NT2/D1 (cell line): ENCODE data around the gene PGS1.

ENCODE experiments used
- DNase-seq: peaks from one replicate; pipeline ENCODE4 v3.0.0-alpha.2; 2011; ENCODE audit warnings: low read depth, low spot score
- H3K27me3 ChIP-seq: 2 replicates; pipeline ENCODE4 v1.6.0; 2011; ENCODE audit warnings: mild to moderate bottlenecking; ENCODE audit not compliant: insufficient read length, insufficient read depth
- H3K36me3 ChIP-seq: 2 replicates; pipeline ENCODE4 v1.6.1; 2011; ENCODE audit warnings: mild to moderate bottlenecking, low read length, mixed read lengths; ENCODE audit not compliant: insufficient read depth, insufficient read length
- H3K4me1 ChIP-seq: 2 replicates; pipeline ENCODE4 v1.5.1; 2011; ENCODE audit not compliant: insufficient read depth, insufficient read length
- H3K4me3 ChIP-seq: 2 replicates; pipeline ENCODE4 v1.5.1; 2011; ENCODE audit warnings: low read depth; ENCODE audit not compliant: insufficient read length
- H3K9ac ChIP-seq: 2 replicates; pipeline ENCODE4 v1.6.0; 2011; ENCODE audit warnings: low read depth; ENCODE audit not compliant: insufficient read length
- H3K9me3 ChIP-seq: 2 replicates; pipeline ENCODE4 v1.5.1; 2011; ENCODE audit warnings: mild to moderate bottlenecking, low read length; ENCODE audit not compliant: insufficient read depth
- SUZ12 ChIP-seq: IDR thresholded peaks from 2 replicates; pipeline ENCODE4 v1.6.1; 2011; ENCODE audit not compliant: insufficient read length, insufficient read depth; ENCODE audit errors: extremely low read depth
- YY1 ChIP-seq: IDR thresholded peaks from 2 replicates; pipeline ENCODE4 v1.6.1; 2011; ENCODE audit not compliant: insufficient read length, insufficient read depth
- ZNF274 ChIP-seq: IDR thresholded peaks from 2 replicates; pipeline ENCODE4 v1.6.1; 2011; ENCODE audit warnings: mild to moderate bottlenecking, low read depth, low read length

The PGS1 gene

DNA sequence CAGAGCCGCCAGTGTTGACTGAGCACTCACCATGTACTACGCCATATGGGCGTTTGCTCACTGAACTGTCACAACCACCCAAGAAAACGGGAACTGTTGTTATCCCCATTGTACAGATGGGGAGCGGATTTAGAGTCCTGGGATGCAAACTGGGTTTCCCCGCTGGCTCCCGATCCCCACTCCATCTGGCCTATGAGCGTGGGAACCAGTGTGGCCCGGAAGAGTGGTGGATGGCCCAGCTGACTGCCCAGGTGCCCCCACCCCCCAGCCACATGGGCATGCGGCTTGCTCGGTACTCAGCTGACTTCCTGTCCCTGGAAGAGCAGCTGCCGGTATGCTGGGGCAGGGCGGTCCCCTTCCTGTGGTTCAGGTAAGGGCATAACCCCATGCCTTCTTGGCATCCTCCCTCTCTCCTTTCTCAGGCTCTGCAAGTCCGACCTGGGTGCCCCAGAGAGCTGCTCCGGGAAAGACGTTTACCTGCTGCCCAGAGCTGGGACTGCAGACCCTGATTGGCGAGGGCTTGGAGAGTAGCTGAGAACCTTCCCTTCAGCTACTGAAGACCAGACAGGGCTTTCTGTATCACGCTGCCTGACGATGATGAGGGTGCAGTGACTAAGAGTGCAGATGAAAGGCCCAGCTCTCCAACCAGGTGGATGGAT lies 34.8 kb upstream of the PGS1 start:
- Histone ChIP-seq H3K9ac (peak overlapping the region; percentile 52), H3K4me3 (no peak overlapping the region), H3K27me3 (peaks cover 78% of the 10 kb centered on the region), H3K36me3 (no peaks in the 10 kb centered on the region), H3K4me1 (peaks cover 17% of the 10 kb centered on the region), H3K9me3 (no peaks in the 10 kb centered on the region)
- no peak for DNase-seq
- TF ChIP-seq YY1 (no peak), ZNF274 (no peak), SUZ12 (no peak)

- H3K4me1 ChIP-seq: peaks cover 17% of the 10 kb centered on the region
Observed at GRCh38 chr17:78344666-78345065, 33.8 kb upstream of the PGS1 start.

DNA sequence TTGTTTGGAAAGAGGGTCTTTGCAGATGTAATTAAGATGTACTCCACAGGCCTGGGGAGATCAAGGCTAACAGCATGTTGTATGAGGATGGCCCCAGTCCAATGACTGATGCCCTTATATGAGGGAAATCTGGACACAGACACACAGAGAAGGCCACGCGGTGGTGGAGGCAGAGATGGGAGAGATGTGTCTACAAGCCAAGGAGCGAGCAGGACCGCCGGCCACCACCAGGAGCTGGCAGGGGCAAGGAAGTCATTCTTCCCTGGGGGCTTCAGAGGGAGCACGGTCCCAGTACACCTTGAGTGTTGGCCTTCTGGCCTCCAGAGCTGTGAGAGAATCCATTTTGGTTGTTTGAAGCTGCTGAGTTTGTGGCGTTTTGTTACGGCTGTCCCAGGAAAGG lies 33.3 kb upstream of the PGS1 start:
- TF ChIP-seq SUZ12 (no peak), YY1 (no peak), ZNF274 (no peak)
- Histone ChIP-seq H3K9ac (no peak overlapping the region), H3K9me3 (no peaks in the 10 kb centered on the region), H3K4me1 (peaks cover 17% of the 10 kb centered on the region), H3K4me3 (no peak overlapping the region), H3K36me3 (no peaks in the 10 kb centered on the region), H3K27me3 (peaks cover 83% of the 10 kb centered on the region)
- no peak for DNase-seq

More at GRCh38 chr17:78344666-78345065, 33.8 kb upstream of the PGS1 start:
- TF ChIP-seq SUZ12 (no peak), YY1 (no peak), ZNF274 (no peak)
- Histone ChIP-seq H3K4me3 (no peak overlapping the region), H3K9ac (no peak overlapping the region), H3K36me3 (no peaks in the 10 kb centered on the region), H3K9me3 (no peaks in the 10 kb centered on the region), H3K27me3 (peaks cover 81% of the 10 kb centered on the region)
- DNase-seq: no peak

- TF ChIP-seq YY1: no peak
- TF ChIP-seq ZNF274: no peak
- TF ChIP-seq SUZ12: no peak
- no peak overlapping the region for H3K9ac ChIP-seq
- H3K4me1 ChIP-seq: peaks cover 17% of the 10 kb centered on the region
- DNase-seq: no peak
- no peaks in the 10 kb centered on the region for H3K36me3 ChIP-seq
- H3K9me3 ChIP-seq: no peaks in the 10 kb centered on the region
- no peak overlapping the region for H3K4me3 ChIP-seq
- H3K27me3 ChIP-seq: peaks cover 79% of the 10 kb centered on the region
Observed at GRCh38 chr17:78345791-78346494, 32.5 kb upstream of the PGS1 start.

DNA sequence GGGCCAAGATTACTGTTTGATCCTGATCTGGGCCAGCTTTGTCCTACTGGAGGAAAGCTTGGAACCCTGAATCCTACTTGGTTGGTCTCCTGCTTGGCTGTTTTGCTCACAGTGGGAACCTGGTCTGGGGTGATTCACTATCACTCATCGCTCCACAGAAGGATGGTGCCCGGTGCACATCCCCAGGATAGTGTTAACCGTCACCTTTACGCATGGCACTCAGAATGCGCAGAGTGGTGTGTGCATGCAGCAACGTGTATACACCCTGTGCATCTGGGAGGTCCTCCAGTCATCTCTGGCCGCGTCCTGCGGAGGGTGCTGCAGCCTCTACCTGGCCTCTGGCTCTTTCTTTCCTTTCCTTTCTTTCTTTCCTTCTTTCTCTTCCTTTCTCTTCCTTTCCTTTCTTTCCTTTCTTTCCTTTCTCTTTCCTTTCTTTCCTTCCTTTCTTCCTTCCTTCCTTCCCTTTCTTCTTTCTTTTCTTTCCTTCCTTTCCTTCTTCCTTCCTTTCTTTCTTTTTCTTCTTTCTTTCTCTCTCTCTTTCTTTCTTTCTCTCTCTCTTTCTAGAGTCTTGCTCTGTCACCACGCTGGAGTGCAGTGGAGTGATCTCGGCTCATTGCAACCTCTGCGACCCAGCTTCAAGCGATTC lies 31.7 kb upstream of the PGS1 start:
- peaks cover 20% of the 10 kb centered on the region for H3K4me1 ChIP-seq

DNA sequence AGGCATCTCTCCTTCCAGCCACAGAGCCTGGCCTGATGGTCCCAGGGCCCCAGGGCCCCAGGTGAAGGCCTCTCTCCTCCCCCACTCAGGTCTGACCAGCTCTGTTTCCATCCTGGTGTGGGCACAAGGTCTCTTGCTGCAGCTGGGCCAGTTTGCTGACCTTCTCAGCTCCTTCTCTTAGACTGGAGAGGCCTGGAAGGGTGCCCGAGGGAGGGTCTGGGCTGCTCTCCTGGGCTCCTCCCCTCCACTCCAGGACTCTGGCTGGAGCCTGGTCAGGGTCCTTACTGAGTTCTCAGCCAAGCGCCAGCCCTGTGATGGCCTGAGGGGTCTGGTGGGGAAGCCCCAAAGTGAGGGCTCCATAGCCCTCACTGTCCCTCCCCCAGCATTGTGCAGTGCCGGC lies 31.0 kb upstream of the PGS1 start:
- no peaks in the 10 kb centered on the region for H3K36me3 ChIP-seq
- peaks cover 66% of the 10 kb centered on the region for H3K27me3 ChIP-seq
- no peak overlapping the region for H3K4me3 ChIP-seq
- TF ChIP-seq ZNF274 (no peak), SUZ12 (no peak), YY1 (no peak)
- H3K9me3 ChIP-seq: no peaks in the 10 kb centered on the region
- H3K9ac ChIP-seq: no peak overlapping the region
- DNase-seq: no peak
- H3K4me1 ChIP-seq: peaks cover 19% of the 10 kb centered on the region

More for the DNA sequence above, 31.7 kb upstream of the PGS1 start:
- Histone ChIP-seq H3K27me3 (peaks cover 72% of the 10 kb centered on the region), H3K9me3 (no peaks in the 10 kb centered on the region), H3K9ac (no peak overlapping the region), H3K36me3 (no peaks in the 10 kb centered on the region), H3K4me3 (no peak overlapping the region)
- TF ChIP-seq ZNF274 (no peak), SUZ12 (no peak), YY1 (no peak)
- no peak for DNase-seq

GRCh38 chr17:78348055-78348770 lies 30.2 kb upstream of the PGS1 start:
- no peak for DNase-seq
- H3K4me1 ChIP-seq: peaks cover 17% of the 10 kb centered on the region
- H3K9me3 ChIP-seq: no peaks in the 10 kb centered on the region
- peaks cover 58% of the 10 kb centered on the region for H3K27me3 ChIP-seq
- H3K4me3 ChIP-seq: no peak overlapping the region
- H3K9ac ChIP-seq: no peak overlapping the region
- no peaks in the 10 kb centered on the region for H3K36me3 ChIP-seq
- TF ChIP-seq YY1 (no peak), SUZ12 (no peak), ZNF274 (no peak)
